Vagina (tissue), 2 donors: ENCODE measurements around the gene CREG2. TPM values are rescaled to one million over a fixed set of nuclear protein-coding genes. Genes with fewer than 3 reads are reported as not detected.

Experiments
- DNase-seq, 2 donors: peaks; one replicate each; pipeline ENCODE4 v3.0.0-alpha.2; 2017; ENCODE audit errors: extremely low spot score in 2 of 2
- H3K27ac ChIP-seq: fragments of 200-600 bp; sonication (generic); one replicate; pipeline ENCODE4 v1.5.1; 2019
- H3K27me3 ChIP-seq: fragments of 200-600 bp; sonication (generic); one replicate; pipeline ENCODE4 v1.5.1; 2019
- H3K36me3 ChIP-seq, 2 donors: fragments of 200-600 bp; sonication (generic); one replicate each; pipeline ENCODE4 v1.5.1; 2017 to 2019
- H3K4me1 ChIP-seq: fragments of 200-600 bp; sonication (generic); one replicate; pipeline ENCODE4 v1.5.1; 2019
- H3K4me3 ChIP-seq, 2 donors: fragments of 200-600 bp; sonication (generic); 1 replicate in 1 of 2; 2 replicates in 1 of 2; pipeline ENCODE4 v1.5.1; 2016 to 2019
- H3K9me3 ChIP-seq: fragments of 200-600 bp; sonication (generic); one replicate; pipeline ENCODE4 v1.5.1; 2019
- POLR2A ChIP-seq, 2 donors: fragments of 450-650 bp; IDR thresholded peaks; one replicate each; pipeline ENCODE4 v1.6.1; 2017; ENCODE audit warnings: antibody characterized with exemption in 2 of 2, mild to moderate bottlenecking in 2 of 2, moderate library complexity in 2 of 2
- POLR2AphosphoS5 ChIP-seq, 2 donors: sonication (generic); formaldehyde crosslinking; IDR thresholded peaks; one replicate each; pipeline ENCODE4 v1.9.0; 2017; ENCODE audit warnings: antibody characterized with exemption in 2 of 2, mild to moderate bottlenecking in 2 of 2, low read depth in 1 of 2; ENCODE audit not compliant: insufficient read depth in 1 of 2
- intact Hi-C: fragments of 100-400 bp; cut with DNase I; formaldehyde crosslinking; loops from one replicate; pipeline ENCODE4 v1.15.1; 2023
- total RNA-seq: library from RNA; depleted of rRNA; stranded (reverse); fragments of >200 nt; gene quantifications from one replicate; pipeline ENCODE4 v1.2.3, GENCODE V29; 2016
- TF ChIP-seq, protein P1 (sequence below), 3 experiments: fragments of 450-650 bp in 2 of 3; fragments of 200-600 bp in 1 of 3; sonication (generic) in 1 of 3; IDR thresholded peaks; one replicate each; pipeline ENCODE4 v1.5.1; 2017 to 2019; ENCODE audit warnings: antibody characterized with exemption in 3 of 3, mild to moderate bottlenecking in 2 of 3, moderate library complexity in 2 of 3

Gene CREG2
- total RNA-seq, 1 donor from 2014 or later = 0.25 TPM

DNA sequence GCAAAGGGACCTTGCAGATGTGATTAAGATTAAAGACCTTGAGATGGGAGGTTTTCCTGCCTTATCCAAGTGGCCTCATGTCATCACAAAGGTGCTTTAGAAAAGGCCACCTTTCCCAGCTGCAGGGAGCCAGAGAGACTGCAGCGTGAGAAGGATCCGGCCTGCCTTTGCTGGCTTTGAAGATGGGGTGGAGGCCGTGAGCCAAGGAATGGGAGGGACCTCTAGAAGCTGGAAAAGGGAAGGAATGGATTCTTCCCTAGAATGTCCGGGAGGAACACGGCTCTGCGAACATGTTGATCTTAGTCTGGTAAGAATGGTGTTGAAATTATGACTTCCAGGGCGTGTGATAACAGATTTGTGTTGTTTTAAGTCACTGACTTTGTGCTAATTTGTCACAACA lies 39.9 kb upstream of the CREG2 start:
- Histone ChIP-seq H3K27ac (no peak overlapping the region), H3K27me3 (no peaks in the 10 kb centered on the region), H3K9me3 (no peaks in the 10 kb centered on the region), H3K36me3 (no peaks in the 10 kb centered on the region), H3K4me1 (no peaks in the 10 kb centered on the region), H3K4me3 (no peak overlapping the region)
- no peak for DNase-seq
- TF ChIP-seq POLR2A (IDR thresholded peaks at IDR 0.05) = no peak
- intact Hi-C loops = loop anchor here (10.0 kb wide), 1 partner anchor 408 kb away; no protein-coding TSS in a partner anchor

DNA sequence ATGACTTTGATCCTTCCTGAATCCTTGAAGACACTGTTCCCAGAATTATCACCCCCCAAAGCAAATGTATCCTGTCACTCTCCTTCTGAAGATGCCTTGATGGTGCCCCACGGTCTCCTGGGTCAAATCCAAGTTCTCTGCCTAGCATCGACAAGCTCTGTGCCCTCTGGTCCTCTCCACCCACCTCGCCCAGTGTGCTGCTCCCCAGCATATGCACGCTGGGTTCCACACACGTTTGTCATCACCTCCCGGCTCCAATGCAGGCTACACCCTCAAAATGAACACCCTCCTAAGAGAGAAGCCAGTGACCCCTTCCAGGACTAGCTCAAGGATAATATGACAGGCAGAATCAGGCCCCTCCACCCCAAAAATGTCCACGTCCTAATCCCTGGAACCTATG lies 39.5 kb upstream of the CREG2 start:
- Histone ChIP-seq H3K36me3 (no peaks in the 10 kb centered on the region), H3K4me1 (no peaks in the 10 kb centered on the region), H3K27ac (no peak overlapping the region), H3K4me3 (no peak overlapping the region), H3K27me3 (no peaks in the 10 kb centered on the region), H3K9me3 (no peaks in the 10 kb centered on the region)
- TF ChIP-seq, protein P1, sequence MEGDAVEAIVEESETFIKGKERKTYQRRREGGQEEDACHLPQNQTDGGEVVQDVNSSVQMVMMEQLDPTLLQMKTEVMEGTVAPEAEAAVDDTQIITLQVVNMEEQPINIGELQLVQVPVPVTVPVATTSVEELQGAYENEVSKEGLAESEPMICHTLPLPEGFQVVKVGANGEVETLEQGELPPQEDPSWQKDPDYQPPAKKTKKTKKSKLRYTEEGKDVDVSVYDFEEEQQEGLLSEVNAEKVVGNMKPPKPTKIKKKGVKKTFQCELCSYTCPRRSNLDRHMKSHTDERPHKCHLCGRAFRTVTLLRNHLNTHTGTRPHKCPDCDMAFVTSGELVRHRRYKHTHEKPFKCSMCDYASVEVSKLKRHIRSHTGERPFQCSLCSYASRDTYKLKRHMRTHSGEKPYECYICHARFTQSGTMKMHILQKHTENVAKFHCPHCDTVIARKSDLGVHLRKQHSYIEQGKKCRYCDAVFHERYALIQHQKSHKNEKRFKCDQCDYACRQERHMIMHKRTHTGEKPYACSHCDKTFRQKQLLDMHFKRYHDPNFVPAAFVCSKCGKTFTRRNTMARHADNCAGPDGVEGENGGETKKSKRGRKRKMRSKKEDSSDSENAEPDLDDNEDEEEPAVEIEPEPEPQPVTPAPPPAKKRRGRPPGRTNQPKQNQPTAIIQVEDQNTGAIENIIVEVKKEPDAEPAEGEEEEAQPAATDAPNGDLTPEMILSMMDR (IDR thresholded peaks at IDR 0.05) = no peak
- TF ChIP-seq POLR2AphosphoS5 (IDR thresholded peaks at IDR 0.05; ENCODE audit: insufficient read depth in 1 of 2, low read depth in 1 of 2) = no peak
- no peak for TF ChIP-seq POLR2A (IDR thresholded peaks at IDR 0.05)
- intact Hi-C loops = loop anchor here (10.0 kb wide), 1 partner anchor 408 kb away; no protein-coding TSS in a partner anchor
- no peak for DNase-seq

- Histone ChIP-seq H3K4me1 (no peaks in the 10 kb centered on the region), H3K27ac (no peak overlapping the region), H3K4me3 (no peak overlapping the region), H3K9me3 (no peaks in the 10 kb centered on the region), H3K27me3 (no peaks in the 10 kb centered on the region), H3K36me3 (no peaks in the 10 kb centered on the region)
- intact Hi-C loops = loop anchor here (10.0 kb wide), 1 partner anchor 414 kb away; no protein-coding TSS in a partner anchor
- no peak for DNase-seq
- TF ChIP-seq, protein P1 (IDR thresholded peaks at IDR 0.05) = no peak
- TF ChIP-seq POLR2A (IDR thresholded peaks at IDR 0.05) = no peak
- no peak for TF ChIP-seq POLR2AphosphoS5 (IDR thresholded peaks at IDR 0.05; ENCODE audit: insufficient read depth in 1 of 2, low read depth in 1 of 2)
Measured at GRCh38 chr2:101420623-101421022, 33.3 kb upstream of the CREG2 start.

- Histone ChIP-seq H3K27ac (no peak overlapping the region), H3K4me1 (no peaks in the 10 kb centered on the region), H3K4me3 (no peak overlapping the region), H3K9me3 (no peaks in the 10 kb centered on the region), H3K27me3 (no peaks in the 10 kb centered on the region), H3K36me3 (no peaks in the 10 kb centered on the region)
- DNase-seq = no peak
- TF ChIP-seq POLR2AphosphoS5 (IDR thresholded peaks at IDR 0.05; ENCODE audit: insufficient read depth in 1 of 2, low read depth in 1 of 2) (peak in 1 of 2 donors; percentile 30), POLR2A (IDR thresholded peaks at IDR 0.05) (no peak)
- TF ChIP-seq, protein P1 (IDR thresholded peaks at IDR 0.05) = peak in 2 of 3 experiments; percentile 60 to 68
- intact Hi-C loops = no loop called here
Measured at GRCh38 chr2:101419096-101419663, 31.9 kb upstream of the CREG2 start.

DNA sequence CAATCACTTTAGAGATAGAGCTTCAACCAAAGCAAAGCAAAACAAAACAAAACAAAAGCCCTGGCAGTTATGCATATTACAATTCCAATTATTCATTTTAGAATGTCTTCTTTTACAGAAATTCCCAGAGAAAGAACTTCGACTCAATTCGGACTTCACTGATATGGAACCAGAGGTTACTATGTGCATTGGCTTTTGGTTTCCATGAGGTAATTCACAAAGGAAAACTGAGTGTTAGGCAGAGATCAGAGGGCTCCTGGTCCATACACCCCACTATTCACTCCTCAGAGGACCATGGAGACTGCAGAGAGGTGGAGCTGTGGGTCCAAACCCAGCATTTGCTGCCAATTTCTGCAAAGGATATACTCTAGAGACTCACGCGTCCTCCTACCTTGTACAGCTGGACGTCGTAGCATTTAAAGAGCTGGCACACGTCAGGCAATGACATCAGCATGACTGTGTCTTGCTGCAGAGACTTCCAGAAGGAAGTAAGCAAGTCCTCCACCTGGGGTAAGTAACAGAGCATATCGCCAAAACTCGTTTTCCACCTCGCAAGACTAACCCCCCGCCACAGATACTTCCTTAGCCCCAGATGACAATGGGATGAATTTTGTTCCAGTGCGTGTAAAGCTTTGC lies 31.3 kb upstream of the CREG2 start:
- H3K4me3 ChIP-seq = no peak overlapping the region
- no peaks in the 10 kb centered on the region for H3K4me1 ChIP-seq
- TF ChIP-seq, protein P1 (IDR thresholded peaks at IDR 0.05) = no peak
- TF ChIP-seq POLR2A (IDR thresholded peaks at IDR 0.05) (no peak), POLR2AphosphoS5 (IDR thresholded peaks at IDR 0.05; ENCODE audit: insufficient read depth in 1 of 2, low read depth in 1 of 2) (no peak)
- H3K36me3 ChIP-seq = no peaks in the 10 kb centered on the region
- H3K9me3 ChIP-seq = no peaks in the 10 kb centered on the region
- intact Hi-C loops = no loop called here
- no peaks in the 10 kb centered on the region for H3K27me3 ChIP-seq
- no peak for DNase-seq
- H3K27ac ChIP-seq = no peak overlapping the region
